Activated CD4-positive, alpha-beta memory T cell treated with anti-CD3 and anti-CD28 coated beads for 36 hours (primary cell): ENCODE results near the gene TMEM229B. TPM values are rescaled to one million over a fixed set of nuclear protein-coding genes. Genes with fewer than 3 reads are reported as not detected.

Source experiments
- CTCF ChIA-PET: fragments of 350-600 bp; sonication (Branson Sonifier 250); formaldehyde crosslinking; loops from one replicate; lab custom pipeline; 2021; ENCODE audit warnings: antibody characterized with exemption, inconsistent platforms; lab: Charles Lee
- POLR2A ChIA-PET: fragments of 350-600 bp; sonication (Branson Sonifier 250); formaldehyde crosslinking; loops from one replicate; lab custom pipeline; 2021; ENCODE audit warnings: antibody characterized with exemption; lab: Charles Lee
- DNase-seq: peaks from one replicate; pipeline ENCODE4 v3.0.0-alpha.2; 2020
- H3K27ac Mint-ChIP-seq: one replicate; pipeline ENCODE4 v1.8.0; 2021; ENCODE audit warnings: mixed read lengths
- H3K27me3 Mint-ChIP-seq: one replicate; pipeline ENCODE4 v1.8.0; 2021; ENCODE audit warnings: mixed read lengths
- H3K36me3 Mint-ChIP-seq: one replicate; pipeline ENCODE4 v1.8.0; 2021; ENCODE audit warnings: mixed read lengths
- H3K4me1 Mint-ChIP-seq: one replicate; pipeline ENCODE4 v1.8.0; 2021; ENCODE audit warnings: low read depth, mixed read lengths
- H3K4me3 Mint-ChIP-seq: one replicate; pipeline ENCODE4 v1.8.0; 2021; ENCODE audit warnings: mild to moderate bottlenecking, mixed read lengths
- H3K9me3 Mint-ChIP-seq: one replicate; pipeline ENCODE4 v1.8.0; 2021; ENCODE audit warnings: mixed read lengths
- intact Hi-C: fragments of 100-400 bp; cut with micrococcal nuclease; formaldehyde crosslinking; loops from one replicate; pipeline ENCODE4 v1.15.1; 2023
- total RNA-seq, 2 experiments: library from RNA; stranded (reverse); gene quantifications; one replicate each; pipeline ENCODE4 v1.2.3, GENCODE V29; 2021

The TMEM229B gene
- total RNA-seq, 2 experiments from 2014 or later: 0.93 to 1.1 TPM

- Mint-ChIP-seq H3K9me3 (no peaks in the 10 kb centered on the region), H3K36me3 (no peaks in the 10 kb centered on the region), H3K27me3 (no peaks in the 10 kb centered on the region), H3K4me3 (no peak overlapping the region), H3K27ac (no peak overlapping the region), H3K4me1 (peaks cover 2% of the 10 kb centered on the region)
- POLR2A ChIA-PET: no interaction called here
- intact Hi-C loops: no loop called here
- CTCF ChIA-PET: interaction anchor here (1.4 kb wide), 1 partner anchor 71 kb away, joined by 3 read pairs; no protein-coding TSS in a partner anchor
- no peak for DNase-seq
These were observed 12.5 kb upstream of the TMEM229B start for GRCh38 chr14:67500981-67501380.

- intact Hi-C loops: no loop called here
- no peaks in the 10 kb centered on the region for H3K27me3 Mint-ChIP-seq
- ChIA-PET CTCF (no interaction called here), POLR2A (no interaction called here)
- H3K36me3 Mint-ChIP-seq: peaks cover 9% of the 10 kb centered on the region
- H3K9me3 Mint-ChIP-seq: peaks cover 18% of the 10 kb centered on the region
- H3K27ac Mint-ChIP-seq: no peak overlapping the region
- no peak for DNase-seq
- peaks cover 2% of the 10 kb centered on the region for H3K4me1 Mint-ChIP-seq
- H3K4me3 Mint-ChIP-seq: no peak overlapping the region
These were observed 9.2 kb upstream of the TMEM229B start for GRCh38 chr14:67497716-67498115.

- H3K9me3 Mint-ChIP-seq: peaks cover 21% of the 10 kb centered on the region
These were observed 8.7 kb upstream of the TMEM229B start for GRCh38 chr14:67497216-67497615.

GRCh38 chr14:67495827-67496226, 7.3 kb upstream of the TMEM229B start:
- ChIA-PET POLR2A (no interaction called here), CTCF (no interaction called here)
- H3K36me3 Mint-ChIP-seq: peaks cover 10% of the 10 kb centered on the region
- peaks cover 2% of the 10 kb centered on the region for H3K4me1 Mint-ChIP-seq
- no peaks in the 10 kb centered on the region for H3K27me3 Mint-ChIP-seq
- DNase-seq: no peak
- intact Hi-C loops: no loop called here
- peaks cover 21% of the 10 kb centered on the region for H3K9me3 Mint-ChIP-seq
- H3K4me3 Mint-ChIP-seq: no peak overlapping the region
- no peak overlapping the region for H3K27ac Mint-ChIP-seq

More at GRCh38 chr14:67497216-67497615, 8.7 kb upstream of the TMEM229B start:
- H3K4me1 Mint-ChIP-seq: peaks cover 2% of the 10 kb centered on the region
- CTCF ChIA-PET: no interaction called here
- H3K36me3 Mint-ChIP-seq: peaks cover 10% of the 10 kb centered on the region
- H3K27ac Mint-ChIP-seq: no peak overlapping the region
- no peak for DNase-seq
- POLR2A ChIA-PET: no interaction called here
- no peaks in the 10 kb centered on the region for H3K27me3 Mint-ChIP-seq
- intact Hi-C loops: no loop called here
- H3K4me3 Mint-ChIP-seq: no peak overlapping the region

- intact Hi-C loops: no loop called here
- POLR2A ChIA-PET: no interaction called here
- Mint-ChIP-seq H3K4me3 (no peak overlapping the region), H3K27ac (no peak overlapping the region), H3K9me3 (peaks cover 21% of the 10 kb centered on the region), H3K36me3 (peaks cover 10% of the 10 kb centered on the region), H3K27me3 (peaks cover 1% of the 10 kb centered on the region), H3K4me1 (peaks cover 15% of the 10 kb centered on the region)
- no peak for DNase-seq
- CTCF ChIA-PET: interaction anchor here (1.0 kb wide), 1 partner anchor 67 kb away, joined by 3 read pairs; no protein-coding TSS in a partner anchor
These were observed 4.7 kb upstream of the TMEM229B start for GRCh38 chr14:67493092-67493717.

GRCh38 chr14:67492538-67492937, 4.0 kb upstream of the TMEM229B start:
- POLR2A ChIA-PET: no interaction called here
- CTCF ChIA-PET: interaction anchor here (1.0 kb wide), 1 partner anchor 66 kb away, joined by 3 read pairs; no protein-coding TSS in a partner anchor
- Mint-ChIP-seq H3K4me1 (peaks cover 19% of the 10 kb centered on the region), H3K36me3 (peaks cover 10% of the 10 kb centered on the region), H3K9me3 (peaks cover 21% of the 10 kb centered on the region), H3K4me3 (no peak overlapping the region), H3K27me3 (peaks cover 1% of the 10 kb centered on the region), H3K27ac (no peak overlapping the region)
- no peak for DNase-seq
- intact Hi-C loops: no loop called here

- no peak for DNase-seq
- CTCF ChIA-PET: interaction anchor here (0.6 to 1.0 kb wide), 2 partner anchors 34 to 65 kb away, joined by 3 read pairs; no protein-coding TSS in a partner anchor
- intact Hi-C loops: no loop called here
- POLR2A ChIA-PET: interaction anchor here (0.6 kb wide), 1 partner anchor 143 kb away, joined by 4 read pairs; no protein-coding TSS in a partner anchor
- H3K36me3 Mint-ChIP-seq: peaks cover 10% of the 10 kb centered on the region
- H3K4me3 Mint-ChIP-seq: no peak overlapping the region
- peaks cover 24% of the 10 kb centered on the region for H3K4me1 Mint-ChIP-seq
- H3K27ac Mint-ChIP-seq: no peak overlapping the region
- H3K27me3 Mint-ChIP-seq: peaks cover 1% of the 10 kb centered on the region
- H3K9me3 Mint-ChIP-seq: peaks cover 21% of the 10 kb centered on the region
These were observed 3.4 kb upstream of the TMEM229B start for GRCh38 chr14:67491741-67492507.

- Mint-ChIP-seq H3K36me3 (peaks cover 10% of the 10 kb centered on the region), H3K27me3 (peaks cover 1% of the 10 kb centered on the region), H3K4me1 (peaks cover 30% of the 10 kb centered on the region), H3K27ac (no peak overlapping the region), H3K9me3 (peaks cover 21% of the 10 kb centered on the region), H3K4me3 (no peak overlapping the region)
- no peak for DNase-seq
- ChIA-PET POLR2A (interaction anchor here (0.6 kb wide), 1 partner anchor 143 kb away, joined by 4 read pairs; no protein-coding TSS in a partner anchor), CTCF (interaction anchor here (0.6 kb wide), 1 partner anchor 35 kb away, joined by 3 read pairs; no protein-coding TSS in a partner anchor)
- intact Hi-C loops: no loop called here
These were observed 2.8 kb upstream of the TMEM229B start for GRCh38 chr14:67491285-67491684.

- intact Hi-C loops: no loop called here
- Mint-ChIP-seq H3K4me1 (peaks cover 40% of the 10 kb centered on the region), H3K27me3 (peaks cover 1% of the 10 kb centered on the region), H3K27ac (no peak overlapping the region), H3K4me3 (no peak overlapping the region), H3K9me3 (peaks cover 21% of the 10 kb centered on the region), H3K36me3 (peaks cover 10% of the 10 kb centered on the region)
- POLR2A ChIA-PET: interaction anchor here (0.6 kb wide), 1 partner anchor 54 kb away, joined by 3 read pairs; no protein-coding TSS in a partner anchor
- CTCF ChIA-PET: no interaction called here
- no peak for DNase-seq
These were observed 1.7 kb upstream of the TMEM229B start for GRCh38 chr14:67490196-67490595.

- CTCF ChIA-PET: interaction anchor here (1.0 to 2.8 kb wide), 4 partner anchors 29 to 217 kb away, joined by 3 to 14 read pairs (median 6); no protein-coding TSS in a partner anchor
- intact Hi-C loops: loop anchor here (5.0 kb wide), 1 partner anchor 125 kb away; the partner anchor contains the start of gene EIF2S1
These were observed 1.2 kb downstream of the TMEM229B start for GRCh38 chr14:67487332-67487731.

GRCh38 chr14:67486890-67487289, 1.6 kb downstream of the TMEM229B start:
- Mint-ChIP-seq H3K9me3 (no peaks in the 10 kb centered on the region), H3K27ac (no peak overlapping the region), H3K4me3 (no peak overlapping the region), H3K36me3 (no peaks in the 10 kb centered on the region), H3K4me1 (peaks cover 47% of the 10 kb centered on the region), H3K27me3 (peaks cover 1% of the 10 kb centered on the region)
- ChIA-PET CTCF (interaction anchor here (1.0 to 2.8 kb wide), 2 partner anchors 40 to 217 kb away, joined by 3 to 14 read pairs; no protein-coding TSS in a partner anchor), POLR2A (no interaction called here)
- intact Hi-C loops: loop anchor here (5.0 kb wide), 1 partner anchor 125 kb away; the partner anchor contains the start of gene EIF2S1
- no peak for DNase-seq

More at GRCh38 chr14:67487332-67487731, 1.2 kb downstream of the TMEM229B start:
- H3K9me3 Mint-ChIP-seq: no peaks in the 10 kb centered on the region
- no peak overlapping the region for H3K4me3 Mint-ChIP-seq
- no peak for DNase-seq
- peaks cover 1% of the 10 kb centered on the region for H3K27me3 Mint-ChIP-seq
- no peaks in the 10 kb centered on the region for H3K36me3 Mint-ChIP-seq
- H3K27ac Mint-ChIP-seq: no peak overlapping the region
- POLR2A ChIA-PET: no interaction called here
- peaks cover 47% of the 10 kb centered on the region for H3K4me1 Mint-ChIP-seq
